ENCODE measurements around the gene CYP46A1. TPM values are rescaled to one million over a fixed set of nuclear protein-coding genes. Genes with fewer than 3 reads are reported as not detected.

Gene CYP46A1
- total RNA-seq, 1 experiment from 2014 or later: 0.30 TPM

DNA sequence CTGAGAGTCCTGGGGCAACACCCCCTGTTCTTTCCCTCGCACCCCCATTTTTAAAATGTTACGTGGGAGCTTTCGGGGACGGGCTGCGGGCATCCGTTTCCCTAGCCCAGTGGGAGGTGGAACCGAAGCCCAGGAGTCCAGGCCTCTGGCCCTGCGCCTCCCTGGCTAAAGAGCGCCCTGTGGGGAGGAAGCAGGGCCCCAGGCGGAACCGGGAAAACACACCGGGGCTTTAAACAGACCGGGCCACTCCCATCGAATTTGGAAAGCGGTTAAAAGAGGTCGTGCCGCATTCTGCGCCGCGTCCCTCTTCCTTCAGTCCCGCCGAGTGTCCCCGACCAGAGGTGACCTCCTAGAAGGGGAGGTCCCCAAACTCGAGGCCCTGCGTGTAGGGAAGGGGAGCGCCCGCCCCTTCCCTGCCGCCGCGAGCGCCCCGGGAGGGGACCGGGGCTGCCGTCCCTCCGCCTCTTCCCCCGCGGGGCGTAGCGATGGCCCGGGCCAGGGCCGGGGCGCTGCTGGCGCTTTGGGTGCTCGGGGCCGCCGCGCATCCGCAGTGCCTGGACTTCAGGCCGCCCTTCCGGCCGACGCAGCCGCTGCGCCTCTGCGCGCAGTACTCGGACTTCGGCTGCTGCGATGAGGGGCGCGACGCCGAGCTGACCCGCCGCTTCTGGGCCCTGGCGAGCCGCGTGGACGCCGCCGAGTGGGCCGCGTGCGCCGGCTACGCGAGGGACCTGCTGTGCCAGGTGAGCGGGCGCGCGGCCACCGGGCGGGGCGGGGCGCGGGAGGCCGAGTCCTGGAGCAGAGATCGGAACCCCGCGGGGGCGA, 39.2 kb upstream of the CYP46A1 start, which contains the start of gene HHIPL1:
Gene HHIPL1 (plus strand): TSS at position 407 of the 822 bp plus-strand sequence. CDS start 79 bp downstream, at position 486.
- ChIA-PET CTCF (interaction anchor here (0.6 kb wide), 1 partner anchor 10 kb away, joined by 3 read pairs; no protein-coding TSS in a partner anchor), POLR2A (interaction anchor here (0.6 kb wide), 1 partner anchor 117 kb away, joined by 3 read pairs; no protein-coding TSS in a partner anchor)
- intact Hi-C loops (cut with micrococcal nuclease): no loop called here
- Mint-ChIP-seq H3K27me3 (ENCODE audit: insufficient read depth, unreplicated experiment) (no peaks in the 10 kb centered on the region), H3K36me3 (ENCODE audit: insufficient read depth, unreplicated experiment) (peaks cover 6% of the 10 kb centered on the region), H3K4me1 (ENCODE audit: insufficient read depth, unreplicated experiment) (peaks cover 8% of the 10 kb centered on the region), H3K9me3 (ENCODE audit: unreplicated experiment) (no peaks in the 10 kb centered on the region), H3K4me3 (ENCODE audit: unreplicated experiment) (no peak within 1 kb of the TSS), H3K27ac (ENCODE audit: low read depth, unreplicated experiment) (no peak within 1 kb of the TSS)
- TF ChIP-seq, protein P1, sequence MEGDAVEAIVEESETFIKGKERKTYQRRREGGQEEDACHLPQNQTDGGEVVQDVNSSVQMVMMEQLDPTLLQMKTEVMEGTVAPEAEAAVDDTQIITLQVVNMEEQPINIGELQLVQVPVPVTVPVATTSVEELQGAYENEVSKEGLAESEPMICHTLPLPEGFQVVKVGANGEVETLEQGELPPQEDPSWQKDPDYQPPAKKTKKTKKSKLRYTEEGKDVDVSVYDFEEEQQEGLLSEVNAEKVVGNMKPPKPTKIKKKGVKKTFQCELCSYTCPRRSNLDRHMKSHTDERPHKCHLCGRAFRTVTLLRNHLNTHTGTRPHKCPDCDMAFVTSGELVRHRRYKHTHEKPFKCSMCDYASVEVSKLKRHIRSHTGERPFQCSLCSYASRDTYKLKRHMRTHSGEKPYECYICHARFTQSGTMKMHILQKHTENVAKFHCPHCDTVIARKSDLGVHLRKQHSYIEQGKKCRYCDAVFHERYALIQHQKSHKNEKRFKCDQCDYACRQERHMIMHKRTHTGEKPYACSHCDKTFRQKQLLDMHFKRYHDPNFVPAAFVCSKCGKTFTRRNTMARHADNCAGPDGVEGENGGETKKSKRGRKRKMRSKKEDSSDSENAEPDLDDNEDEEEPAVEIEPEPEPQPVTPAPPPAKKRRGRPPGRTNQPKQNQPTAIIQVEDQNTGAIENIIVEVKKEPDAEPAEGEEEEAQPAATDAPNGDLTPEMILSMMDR (IDR thresholded peaks at IDR 0.05; ENCODE audit: unreplicated experiment): no peak
- DNase-seq (ENCODE audit: unreplicated experiment): no peak
- BruUV-seq (replicated peaks): no TSS peak

DNA sequence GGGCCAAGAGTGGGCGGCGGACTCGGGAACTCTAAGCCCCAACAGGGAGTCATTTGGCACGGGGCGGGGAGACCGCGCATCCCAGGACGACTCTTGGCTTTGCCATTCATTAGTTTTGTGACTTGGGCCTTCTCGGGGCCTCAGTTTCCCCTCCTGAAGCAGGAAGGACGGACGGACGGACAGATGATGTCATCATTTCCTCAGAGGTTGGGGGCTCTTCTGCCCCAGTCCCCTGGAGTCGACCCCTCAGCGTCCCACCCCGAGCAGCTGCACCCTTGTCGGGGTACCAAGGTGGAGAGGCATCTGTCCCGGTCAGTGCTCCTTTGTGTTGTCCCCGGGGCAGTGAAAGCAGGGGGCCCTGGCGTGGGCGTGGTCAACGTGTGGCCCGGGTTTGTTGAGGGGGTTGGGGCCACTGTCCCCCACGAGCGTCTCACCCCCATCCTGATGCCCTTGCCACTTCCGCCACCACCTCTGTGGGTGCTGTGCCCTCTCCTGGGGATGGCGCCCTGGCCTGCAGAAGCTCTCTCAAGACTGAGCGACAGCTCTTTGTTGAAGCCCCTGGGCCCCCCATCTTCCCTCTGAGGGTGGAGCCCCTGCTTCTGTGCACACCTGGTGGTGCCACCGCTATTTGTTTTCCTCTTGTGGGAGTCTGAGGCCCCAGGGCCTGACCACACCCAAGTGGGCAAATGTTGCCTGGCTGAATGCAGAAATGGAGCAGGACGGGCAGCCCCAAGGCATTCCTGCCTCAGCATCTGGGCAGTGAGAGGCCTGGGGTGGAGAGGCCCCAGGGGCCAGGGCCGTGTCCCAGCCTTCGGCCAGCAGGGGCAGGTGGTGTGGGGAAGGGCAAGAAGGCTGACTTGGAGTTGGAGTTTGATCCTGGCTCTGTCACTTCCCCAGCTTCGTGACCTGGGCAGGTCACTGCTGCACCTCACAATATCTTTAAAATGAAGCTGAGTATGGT, 38.3 kb upstream of the CYP46A1 start:
- Mint-ChIP-seq H3K4me1 (ENCODE audit: insufficient read depth, unreplicated experiment) (peaks cover 8% of the 10 kb centered on the region), H3K27ac (ENCODE audit: low read depth, unreplicated experiment) (no peak overlapping the region), H3K27me3 (ENCODE audit: insufficient read depth, unreplicated experiment) (no peaks in the 10 kb centered on the region), H3K9me3 (ENCODE audit: unreplicated experiment) (no peaks in the 10 kb centered on the region), H3K36me3 (ENCODE audit: insufficient read depth, unreplicated experiment) (peaks cover 6% of the 10 kb centered on the region), H3K4me3 (ENCODE audit: unreplicated experiment) (no peak overlapping the region)
- BruUV-seq (replicated peaks): no TSS peak
- CTCF ChIA-PET: interaction anchor here (0.7 to 1.1 kb wide), 2 partner anchors 134 to 256 kb away, joined by 3 read pairs; no protein-coding TSS in a partner anchor
- TF ChIP-seq, protein P1 (IDR thresholded peaks at IDR 0.05; ENCODE audit: unreplicated experiment): no peak
- intact Hi-C loops (cut with micrococcal nuclease): no loop called here
- DNase-seq (ENCODE audit: unreplicated experiment): no peak
- POLR2A ChIA-PET: interaction anchor here (0.6 kb wide), 1 partner anchor 202 kb away, joined by 3 read pairs; no protein-coding TSS in a partner anchor

DNA sequence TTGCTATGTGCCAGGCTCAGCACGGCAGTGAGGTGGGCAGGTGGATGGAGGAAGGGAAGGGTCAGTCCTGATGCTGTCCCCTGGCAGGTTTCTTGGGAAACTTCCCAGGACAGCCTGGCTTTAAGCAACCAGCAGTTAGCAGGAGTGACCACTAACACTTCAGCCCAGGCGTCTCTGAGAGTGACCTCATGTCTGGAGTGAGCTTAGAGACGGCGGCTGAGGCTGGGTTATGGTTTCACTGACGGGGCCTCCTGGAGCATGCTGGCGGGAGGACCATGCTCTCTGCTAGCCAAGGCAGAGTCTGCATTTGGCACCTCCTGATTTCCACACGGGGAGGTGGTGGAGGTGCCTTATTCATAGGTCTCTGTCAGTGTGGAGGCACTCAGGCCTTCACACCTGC, 36.7 kb upstream of the CYP46A1 start:
- no peaks in the 10 kb centered on the region for H3K27me3 Mint-ChIP-seq (ENCODE audit: insufficient read depth, unreplicated experiment)
- no TSS peak for BruUV-seq (replicated peaks)
- no peaks in the 10 kb centered on the region for H3K36me3 Mint-ChIP-seq (ENCODE audit: insufficient read depth, unreplicated experiment)
- peaks cover 8% of the 10 kb centered on the region for H3K4me1 Mint-ChIP-seq (ENCODE audit: insufficient read depth, unreplicated experiment)
- H3K4me3 Mint-ChIP-seq (ENCODE audit: unreplicated experiment): no peak overlapping the region
- H3K9me3 Mint-ChIP-seq (ENCODE audit: unreplicated experiment): no peaks in the 10 kb centered on the region
- H3K27ac Mint-ChIP-seq (ENCODE audit: low read depth, unreplicated experiment): no peak overlapping the region
- CTCF ChIA-PET: interaction anchor here (0.6 to 1.6 kb wide), 2 partner anchors 8 to 19 kb away, joined by 3 to 5 read pairs; no protein-coding TSS in a partner anchor
- TF ChIP-seq, protein P1 (IDR thresholded peaks at IDR 0.05; ENCODE audit: unreplicated experiment): no peak
- intact Hi-C loops (cut with micrococcal nuclease): no loop called here
- no peak for DNase-seq (ENCODE audit: unreplicated experiment)
- POLR2A ChIA-PET: no interaction called here

All from MCF 10A (cell line).